ENCODE results near the gene OR1L8.

DNA sequence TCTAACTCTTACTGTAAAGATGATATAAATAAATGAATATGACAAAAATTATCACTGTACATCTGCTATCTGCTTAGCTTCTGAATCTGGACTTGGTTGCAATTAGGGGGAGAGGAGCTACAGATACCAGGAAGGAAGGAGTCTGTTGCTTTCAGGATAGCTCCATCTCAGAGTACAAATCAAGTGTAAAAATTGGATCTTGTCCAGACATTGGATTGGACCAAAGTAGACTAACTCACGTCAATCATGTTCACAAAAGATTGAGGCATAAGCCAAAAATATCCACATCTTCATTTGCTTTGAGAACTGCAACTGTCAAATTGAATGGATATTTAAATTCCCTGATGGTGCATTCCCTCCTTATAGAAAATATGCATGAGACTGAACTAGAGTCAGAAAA, 22.5 kb upstream of the OR1L8 start:
- TF ChIP-seq ARNT (IDR thresholded peaks at IDR 0.05) (no peak), BHLHE40 (IDR thresholded peaks at IDR 0.05; ENCODE audit: borderline replicate concordance) (no peak), ELF4 (IDR thresholded peaks at IDR 0.05) (no peak), FOXK2 (IDR thresholded peaks at IDR 0.05) (no peak), SP1 (IDR thresholded peaks at IDR 0.05) (no peak), FOXM1 (IDR thresholded peaks at IDR 0.05; ENCODE audit: borderline replicate concordance) (no peak), L3MBTL2 (conservative IDR thresholded peaks at IDR 0.05) (no peak), SUZ12 (IDR thresholded peaks at IDR 0.05) (no peak)
- TF ChIP-seq, protein P1, sequence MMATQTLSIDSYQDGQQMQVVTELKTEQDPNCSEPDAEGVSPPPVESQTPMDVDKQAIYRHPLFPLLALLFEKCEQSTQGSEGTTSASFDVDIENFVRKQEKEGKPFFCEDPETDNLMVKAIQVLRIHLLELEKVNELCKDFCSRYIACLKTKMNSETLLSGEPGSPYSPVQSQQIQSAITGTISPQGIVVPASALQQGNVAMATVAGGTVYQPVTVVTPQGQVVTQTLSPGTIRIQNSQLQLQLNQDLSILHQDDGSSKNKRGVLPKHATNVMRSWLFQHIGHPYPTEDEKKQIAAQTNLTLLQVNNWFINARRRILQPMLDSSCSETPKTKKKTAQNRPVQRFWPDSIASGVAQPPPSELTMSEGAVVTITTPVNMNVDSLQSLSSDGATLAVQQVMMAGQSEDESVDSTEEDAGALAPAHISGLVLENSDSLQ (IDR thresholded peaks at IDR 0.05) = no peak

Data from HEK293T (cell line).